Calu3 (cell line): Measurements from ENCODE around the gene NEK5. TPM values are rescaled to one million over a fixed set of nuclear protein-coding genes. Genes with fewer than 3 reads are reported as not detected.
"Not testable (repeated sequence)": the region's sequence is repeated elsewhere in the genome, so short reads cannot be mapped to it uniquely, and the experiment has no call there.

Source experiments
- BruUV-seq: library from RNA; stranded (reverse); fragments of 400-500 nt; replicated peaks from 2 replicates; lab custom pipeline; 2021; lab: Mats Ljungman, UMichigan
- CTCF ChIA-PET: fragments of 300-600 bp; sonication (Branson Sonifier 250); formaldehyde crosslinking; loops from one replicate; lab custom pipeline; 2022; ENCODE audit warnings: antibody characterized with exemption; lab: Charles Lee
- DNase-seq: peaks from one replicate; pipeline ENCODE4 v3.0.0; 2022
- H3K27ac Mint-ChIP-seq: one replicate; pipeline ENCODE4 v1.8.0; 2022; ENCODE audit warnings: mixed read lengths; ENCODE audit not compliant: unreplicated experiment
- H3K27me3 Mint-ChIP-seq: one replicate; pipeline ENCODE4 v1.8.0; 2022; ENCODE audit warnings: mixed read lengths; ENCODE audit not compliant: unreplicated experiment
- H3K36me3 Mint-ChIP-seq: one replicate; pipeline ENCODE4 v1.8.0; 2022; ENCODE audit warnings: mild to moderate bottlenecking, moderate library complexity, mixed read lengths; ENCODE audit not compliant: insufficient read depth, unreplicated experiment
- H3K4me1 Mint-ChIP-seq: one replicate; pipeline ENCODE4 v1.8.0; 2022; ENCODE audit warnings: mild to moderate bottlenecking, low read depth, mixed read lengths; ENCODE audit not compliant: unreplicated experiment
- H3K4me3 Mint-ChIP-seq: one replicate; pipeline ENCODE4 v1.8.0; 2022; ENCODE audit warnings: mild to moderate bottlenecking, low read depth, moderate library complexity, mixed read lengths; ENCODE audit not compliant: unreplicated experiment
- H3K9me3 Mint-ChIP-seq: one replicate; pipeline ENCODE4 v1.8.0; 2022; ENCODE audit warnings: low read depth, mixed read lengths; ENCODE audit not compliant: unreplicated experiment
- CTCF ChIP-seq: fragments of 200-600 bp; IDR thresholded peaks from one replicate; pipeline ENCODE4 v1.8.0; 2022; ENCODE audit warnings: antibody characterized with exemption; ENCODE audit not compliant: unreplicated experiment
- intact Hi-C: fragments of 100-400 bp; cut with micrococcal nuclease; formaldehyde crosslinking; loops from one replicate; pipeline ENCODE4 v1.10.0; 2022; ENCODE audit not compliant: unreplicated experiment
- total RNA-seq: library from RNA; stranded (reverse); gene quantifications from 2 replicates; pipeline ENCODE4 v1.2.3, GENCODE V29; 2022

The NEK5 gene
- total RNA-seq, 1 experiment from 2014 or later, result 0.38 TPM

GRCh38 chr13:52169839-52170238, 41.0 kb upstream of the NEK5 start:
- peaks cover 4% of the 10 kb centered on the region for H3K36me3 Mint-ChIP-seq
- DNase-seq, result no peak
- no peak for TF ChIP-seq CTCF
- no peaks in the 10 kb centered on the region for H3K27me3 Mint-ChIP-seq
- no peaks in the 10 kb centered on the region for H3K9me3 Mint-ChIP-seq
- CTCF ChIA-PET, result no interaction called here
- no peak overlapping the region for H3K27ac Mint-ChIP-seq
- intact Hi-C loops, result no loop called here
- H3K4me3 Mint-ChIP-seq, result no peak overlapping the region
- BruUV-seq, result no TSS peak
- H3K4me1 Mint-ChIP-seq, result no peaks in the 10 kb centered on the region

GRCh38 chr13:52165411-52165810, 36.5 kb upstream of the NEK5 start:
- Mint-ChIP-seq H3K36me3 (peaks cover 4% of the 10 kb centered on the region), H3K4me1 (peaks cover 22% of the 10 kb centered on the region), H3K4me3 (no peak overlapping the region), H3K27ac (no peak overlapping the region), H3K9me3 (no peaks in the 10 kb centered on the region), H3K27me3 (no peaks in the 10 kb centered on the region)
- no peak for TF ChIP-seq CTCF
- DNase-seq, result no peak
- CTCF ChIA-PET, result no interaction called here
- intact Hi-C loops, result no loop called here
- no TSS peak for BruUV-seq

GRCh38 chr13:52164989-52165388, 36.1 kb upstream of the NEK5 start:
- peaks cover 22% of the 10 kb centered on the region for H3K4me1 Mint-ChIP-seq
- CTCF ChIA-PET, result no interaction called here
- no peak overlapping the region for H3K27ac Mint-ChIP-seq
- H3K36me3 Mint-ChIP-seq, result peaks cover 4% of the 10 kb centered on the region
- no peaks in the 10 kb centered on the region for H3K27me3 Mint-ChIP-seq
- no peak overlapping the region for H3K4me3 Mint-ChIP-seq
- no peak for DNase-seq
- no peak for TF ChIP-seq CTCF
- intact Hi-C loops, result no loop called here
- BruUV-seq, result no TSS peak
- no peaks in the 10 kb centered on the region for H3K9me3 Mint-ChIP-seq

- BruUV-seq, result not testable (repeated sequence)
Measured at GRCh38 chr13:52163878-52164277, 35.0 kb upstream of the NEK5 start.

GRCh38 chr13:52162279-52163101, 33.6 kb upstream of the NEK5 start:
- no peak overlapping the region for H3K4me3 Mint-ChIP-seq
- no TSS peak for BruUV-seq
- peaks cover 9% of the 10 kb centered on the region for H3K36me3 Mint-ChIP-seq
- no peak for DNase-seq
- H3K9me3 Mint-ChIP-seq, result no peaks in the 10 kb centered on the region
- peaks cover 22% of the 10 kb centered on the region for H3K4me1 Mint-ChIP-seq
- H3K27me3 Mint-ChIP-seq, result peaks cover 2% of the 10 kb centered on the region
- no peak for TF ChIP-seq CTCF
- intact Hi-C loops, result no loop called here
- H3K27ac Mint-ChIP-seq, result no peak overlapping the region
- CTCF ChIA-PET, result no interaction called here

More at GRCh38 chr13:52163878-52164277, 35.0 kb upstream of the NEK5 start:
- Mint-ChIP-seq H3K36me3 (peaks cover 11% of the 10 kb centered on the region), H3K4me1 (peaks cover 22% of the 10 kb centered on the region)
- H3K27me3 Mint-ChIP-seq, CTCF ChIA-PET, DNase-seq, H3K9me3 Mint-ChIP-seq, H3K27ac Mint-ChIP-seq, H3K4me3 Mint-ChIP-seq, intact Hi-C loops: not testable (repeated sequence)
